PC-3 (cell line): ENCODE results near the gene DLX5. TPM values are rescaled to one million over a fixed set of nuclear protein-coding genes. Genes with fewer than 3 reads are reported as not detected.

ENCODE experiments used
- ATAC-seq: fragments of 200-7000 bp; cut with Tn5 transposase; 2 replicates; pipeline ENCODE4 v1.9.1; 2020; ENCODE audit warnings: mild to moderate bottlenecking, moderate library complexity
- BruUV-seq: library from RNA; stranded (reverse); fragments of 400-500 nt; replicated peaks from 2 replicates; lab custom pipeline; 2021; lab: Mats Ljungman, UMichigan
- CTCF ChIA-PET: fragments of 300-600 bp; sonication (Branson Sonifier 250); formaldehyde crosslinking; loops from one replicate; lab custom pipeline; 2022; ENCODE audit warnings: antibody characterized with exemption; lab: Charles Lee
- POLR2A ChIA-PET: fragments of 300-600 bp; sonication (Branson Sonifier 250); formaldehyde crosslinking; loops from one replicate; lab custom pipeline; 2022; ENCODE audit warnings: antibody characterized with exemption; ENCODE audit not compliant: unreplicated experiment; lab: Charles Lee
- DNase-seq: peaks from one replicate; pipeline ENCODE4 v3.0.0-alpha.2; 2015
- H2AFZ ChIP-seq: fragments of 300-600 bp; sonication (generic); 2 replicates; pipeline ENCODE4 v1.6.0; 2016; ENCODE audit warnings: antibody characterized with exemption, low read length
- H3F3A ChIP-seq: fragments of 300-600 bp; sonication (generic); one replicate; pipeline ENCODE4 v1.6.0; 2017; ENCODE audit warnings: antibody characterized with exemption, low read length, control low read depth, mild to moderate bottlenecking; ENCODE audit not compliant: unreplicated experiment
- H3K27ac ChIP-seq: fragments of 300-600 bp; sonication (generic); 2 replicates; pipeline ENCODE4 v1.5.1; 2016; ENCODE audit warnings: mild to moderate bottlenecking, low read length
- H3K27me3 ChIP-seq: fragments of 300-600 bp; sonication (generic); 2 replicates; pipeline ENCODE4 v1.6.1; 2016; ENCODE audit warnings: low read length, mixed read lengths
- H3K36me3 ChIP-seq: fragments of 300-600 bp; sonication (generic); 2 replicates; pipeline ENCODE4 v1.6.1; 2016; ENCODE audit warnings: low read depth, mixed run types, low read length, mixed read lengths
- H3K4me1 ChIP-seq: fragments of 300-600 bp; sonication (generic); 2 replicates; pipeline ENCODE4 v1.5.1; 2016; ENCODE audit warnings: low read length; ENCODE audit not compliant: insufficient read depth
- H3K4me2 ChIP-seq: fragments of 300-600 bp; sonication (generic); 2 replicates; pipeline ENCODE4 v1.6.0; 2016; ENCODE audit warnings: low read length
- H3K4me3 ChIP-seq: fragments of 300-600 bp; sonication (generic); 2 replicates; pipeline ENCODE4 v1.5.1; 2016; ENCODE audit warnings: mild to moderate bottlenecking, low read length, mixed read lengths
- H3K79me2 ChIP-seq: fragments of 300-600 bp; sonication (generic); 2 replicates; pipeline ENCODE4 v1.6.1; 2017; ENCODE audit warnings: low read length, mixed read lengths
- H3K9ac ChIP-seq: fragments of 300-600 bp; sonication (generic); 2 replicates; pipeline ENCODE4 v1.6.0; 2016; ENCODE audit warnings: mild to moderate bottlenecking, low read length
- H3K9me2 ChIP-seq: fragments of 300-600 bp; sonication (generic); replicated peaks from 2 replicates; pipeline ENCODE4 v1.6.1; 2016; ENCODE audit warnings: mixed run types, low read length, mixed read lengths
- H3K9me3 ChIP-seq: fragments of 300-600 bp; sonication (generic); 2 replicates; pipeline ENCODE4 v1.6.1; 2016; ENCODE audit warnings: low read length, mixed read lengths
- H4K20me1 ChIP-seq: fragments of 300-600 bp; sonication (generic); 2 replicates; pipeline ENCODE4 v1.6.1; 2016; ENCODE audit warnings: low read length, mixed read lengths
- EZH2 ChIP-seq: fragments of 300-600 bp; sonication (generic); IDR thresholded peaks from one replicate; pipeline ENCODE4 v1.6.1; 2017; ENCODE audit warnings: antibody characterized with exemption, mild to moderate bottlenecking, low read length; ENCODE audit not compliant: unreplicated experiment
- EZH2phosphoT487 ChIP-seq: fragments of 300-600 bp; sonication (generic); IDR thresholded peaks from 2 replicates; pipeline ENCODE4 v1.6.1; 2018; ENCODE audit warnings: mild to moderate bottlenecking, antibody characterized with exemption, low read length, borderline replicate concordance
- intact Hi-C: fragments of 100-400 bp; cut with micrococcal nuclease; formaldehyde crosslinking; loops from 2 replicates; pipeline ENCODE4 v1.9.0; 2023
- total RNA-seq: library from RNA; depleted of rRNA; stranded (reverse); fragments of >200 nt; gene quantifications from 2 replicates; pipeline ENCODE4 v1.2.3, GENCODE V29; 2014
- TF ChIP-seq, protein P1 (sequence below): fragments of 300-600 bp; sonication (generic); conservative IDR thresholded peaks from 2 replicates; pipeline ENCODE4 v1.5.1; 2017; ENCODE audit warnings: antibody characterized with exemption, low read depth, mild to moderate bottlenecking, low read length

The DLX5 gene
- total RNA-seq, 1 experiment from 2014 or later = 0.15 TPM

DNA sequence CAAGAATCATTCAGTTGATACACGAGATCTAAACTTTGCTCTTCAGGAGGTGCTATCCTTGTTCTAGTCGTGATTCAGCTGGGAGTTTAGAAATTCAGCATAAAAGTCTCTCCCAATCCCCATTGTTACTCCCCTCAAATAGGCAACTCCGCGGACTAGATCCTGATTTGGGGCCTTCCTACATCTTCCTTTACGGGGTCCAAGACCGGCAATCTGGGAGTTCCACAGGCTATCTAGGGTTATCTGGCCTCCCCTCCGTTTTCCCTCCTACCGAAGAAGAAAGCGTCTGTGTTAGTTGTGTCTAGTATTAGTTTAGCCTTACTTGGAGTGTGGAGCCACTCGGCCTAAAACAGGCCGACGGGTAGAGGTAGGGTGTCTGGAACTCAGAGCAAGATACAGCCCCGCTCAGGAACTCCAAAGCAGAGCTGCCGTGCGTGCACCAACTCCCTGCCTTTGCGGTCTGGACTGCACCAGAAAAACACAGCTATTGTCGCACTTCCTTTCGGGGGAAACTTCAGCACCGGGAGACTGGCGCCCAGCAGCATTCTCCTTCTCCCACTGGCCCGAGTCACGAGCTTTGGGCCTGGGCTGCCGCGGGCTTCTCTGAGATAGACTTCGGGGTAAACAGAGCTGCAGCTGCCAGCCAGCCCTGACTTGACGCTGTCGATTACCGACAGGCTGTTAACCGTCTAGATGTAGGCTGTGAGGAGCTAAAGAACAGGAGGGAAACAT lies 1.5 kb upstream of the DLX5 start:
- Histone ChIP-seq H3K9ac (no peak overlapping the region), H3K27me3 (no peaks in the 10 kb centered on the region), H3K36me3 (no peaks in the 10 kb centered on the region), H3F3A (no peaks in the 10 kb centered on the region), H3K79me2 (no peaks in the 10 kb centered on the region), H4K20me1 (no peaks in the 10 kb centered on the region), H3K4me3 (no peak overlapping the region), H3K4me1 (peaks cover 4% of the 10 kb centered on the region), H3K9me3 (no peaks in the 10 kb centered on the region), H3K9me2 (no peaks in the 10 kb centered on the region), H3K4me2 (no peak overlapping the region), H3K27ac (no peak overlapping the region), H2AFZ (no peak overlapping the region)
- DNase-seq (no peak), ATAC-seq (no peak)
- POLR2A ChIA-PET = interaction anchor here (0.6 kb wide), 1 partner anchor 7 kb away, joined by 4 read pairs; no protein-coding TSS in a partner anchor
- CTCF ChIA-PET = interaction anchor here (2.0 kb wide), 1 partner anchor 430 kb away, joined by 8 read pairs; no protein-coding TSS in a partner anchor
- TF ChIP-seq, protein P1, sequence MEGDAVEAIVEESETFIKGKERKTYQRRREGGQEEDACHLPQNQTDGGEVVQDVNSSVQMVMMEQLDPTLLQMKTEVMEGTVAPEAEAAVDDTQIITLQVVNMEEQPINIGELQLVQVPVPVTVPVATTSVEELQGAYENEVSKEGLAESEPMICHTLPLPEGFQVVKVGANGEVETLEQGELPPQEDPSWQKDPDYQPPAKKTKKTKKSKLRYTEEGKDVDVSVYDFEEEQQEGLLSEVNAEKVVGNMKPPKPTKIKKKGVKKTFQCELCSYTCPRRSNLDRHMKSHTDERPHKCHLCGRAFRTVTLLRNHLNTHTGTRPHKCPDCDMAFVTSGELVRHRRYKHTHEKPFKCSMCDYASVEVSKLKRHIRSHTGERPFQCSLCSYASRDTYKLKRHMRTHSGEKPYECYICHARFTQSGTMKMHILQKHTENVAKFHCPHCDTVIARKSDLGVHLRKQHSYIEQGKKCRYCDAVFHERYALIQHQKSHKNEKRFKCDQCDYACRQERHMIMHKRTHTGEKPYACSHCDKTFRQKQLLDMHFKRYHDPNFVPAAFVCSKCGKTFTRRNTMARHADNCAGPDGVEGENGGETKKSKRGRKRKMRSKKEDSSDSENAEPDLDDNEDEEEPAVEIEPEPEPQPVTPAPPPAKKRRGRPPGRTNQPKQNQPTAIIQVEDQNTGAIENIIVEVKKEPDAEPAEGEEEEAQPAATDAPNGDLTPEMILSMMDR = no peak
- TF ChIP-seq EZH2phosphoT487 (no peak), EZH2 (no peak)
- no TSS peak for BruUV-seq
- intact Hi-C loops = loop anchor here (5.0 to 10.0 kb wide), 4 partner anchors 124 to 844 kb away; no protein-coding TSS in a partner anchor

DNA sequence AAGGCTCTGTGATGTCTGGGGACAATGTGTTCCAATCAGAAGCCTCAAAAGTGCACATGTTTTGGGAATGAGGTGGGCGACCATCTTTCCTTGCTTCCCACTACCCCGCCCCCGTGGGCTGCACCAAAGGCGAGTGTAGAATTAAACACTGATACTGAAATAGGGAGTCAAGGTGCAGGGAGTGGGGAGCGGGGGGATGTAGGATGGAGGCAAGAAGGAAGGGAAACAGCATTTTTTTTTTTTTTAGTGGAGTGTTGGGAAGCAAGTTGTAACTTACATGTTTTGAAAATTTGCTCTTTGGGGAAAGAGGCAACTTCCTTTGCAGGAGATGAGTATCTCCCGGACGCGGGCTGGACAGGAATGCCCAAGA lies 484 bp upstream of the DLX5 start:
- Histone ChIP-seq H3F3A (no peaks in the 10 kb centered on the region), H2AFZ (peak overlapping the region; percentile 76), H3K4me2 (peak overlapping the region; percentile 84), H3K9ac (no peak overlapping the region), H3K4me3 (peak overlapping the region; percentile 71), H3K27ac (no peak overlapping the region), H3K79me2 (no peaks in the 10 kb centered on the region), H4K20me1 (no peaks in the 10 kb centered on the region), H3K9me3 (no peaks in the 10 kb centered on the region), H3K9me2 (no peaks in the 10 kb centered on the region), H3K4me1 (peaks cover 4% of the 10 kb centered on the region), H3K27me3 (no peaks in the 10 kb centered on the region), H3K36me3 (no peaks in the 10 kb centered on the region)
- intact Hi-C loops = loop anchor here (5.0 to 10.0 kb wide), 4 partner anchors 123 to 843 kb away; no protein-coding TSS in a partner anchor
- ChIA-PET POLR2A (no interaction called here), CTCF (no interaction called here)
- ATAC-seq = no peak
- DNase-seq = no peak
- BruUV-seq = no TSS peak
- TF ChIP-seq, protein P1 = no peak
- no peak for TF ChIP-seq EZH2phosphoT487
